Breast epithelium (tissue), 4 donors: ENCODE measurements around the gene PAGE4. TPM values are rescaled to one million over a fixed set of nuclear protein-coding genes. Genes with fewer than 3 reads are reported as not detected.

Experiments used
- DNase-seq, 2 donors: peaks; one replicate each; pipeline ENCODE4 v3.0.0-alpha.2; 2019; ENCODE audit warnings: low spot score in 2 of 2
- H3K27ac ChIP-seq, 2 donors: fragments of 200-600 bp; sonication (generic) in 1 of 2; one replicate each; pipeline ENCODE4 v1.5.1; 2016 to 2019; ENCODE audit warnings: mild to moderate bottlenecking in 1 of 2
- H3K27me3 ChIP-seq, 2 donors: fragments of 200-600 bp; sonication (generic) in 1 of 2; one replicate each; pipeline versions ENCODE4 v1.5.1 to v1.6.0; 2017 to 2019; ENCODE audit warnings: control low read depth in 1 of 2, mild to moderate bottlenecking in 1 of 2
- H3K36me3 ChIP-seq: fragments of 200-600 bp; one replicate; pipeline ENCODE4 v1.5.1; 2019
- H3K4me1 ChIP-seq, 2 donors: fragments of 200-600 bp; sonication (generic); one replicate each; pipeline ENCODE4 v1.5.1; 2016 to 2019; ENCODE audit warnings: control low read depth in 1 of 2
- H3K4me3 ChIP-seq, 3 donors: fragments of 200-600 bp; sonication (generic); 1 replicate in 2 of 3; 2 replicates in 1 of 3; pipeline ENCODE4 v1.5.1; 2016 to 2019; ENCODE audit warnings: mild to moderate bottlenecking in 3 of 3, moderate library complexity in 2 of 3
- H3K9me3 ChIP-seq, 2 donors: fragments of 200-600 bp; sonication (generic) in 1 of 2; one replicate each; pipeline ENCODE4 v1.5.1; 2016 to 2019; ENCODE audit warnings: control low read depth in 1 of 2
- CTCF ChIP-seq, 3 donors: fragments of 450-650 bp; IDR thresholded peaks; one replicate each; pipeline ENCODE4 v1.5.1; 2016 to 2017; ENCODE audit warnings: antibody characterized with exemption in 3 of 3, mild to moderate bottlenecking in 3 of 3, moderate library complexity in 3 of 3
- POLR2A ChIP-seq: fragments of 450-650 bp; IDR thresholded peaks from one replicate; pipeline ENCODE4 v1.6.1; 2016; ENCODE audit warnings: antibody characterized with exemption, mild to moderate bottlenecking, moderate library complexity
- POLR2AphosphoS5 ChIP-seq, 3 donors: sonication (generic); formaldehyde crosslinking; IDR thresholded peaks; one replicate each; pipeline ENCODE4 v1.6.1; 2017; ENCODE audit warnings: antibody characterized with exemption in 3 of 3
- intact Hi-C: fragments of 100-400 bp; cut with DNase I; formaldehyde crosslinking; loops from one replicate; pipeline ENCODE4 v1.15.1; 2023; ENCODE audit warnings: low total_unique reads
- total RNA-seq, 3 donors: library from RNA; depleted of rRNA; stranded (reverse); fragments of >200 nt; gene quantifications; one replicate each; pipeline ENCODE4 v1.1.0, GENCODE V29; 2016

The PAGE4 gene
- total RNA-seq, 3 donors from 2014 or later = not detected

GRCh38 chrX:49860867-49861535 lies 31.9 kb downstream of the PAGE4 start:
- no peaks in the 10 kb centered on the region for H3K4me1 ChIP-seq
- H3K27me3 ChIP-seq = peaks cover 0 to 26% of the 10 kb centered on the region in 2 donors
- no peak for DNase-seq
- H3K4me3 ChIP-seq = no peak overlapping the region
- H3K9me3 ChIP-seq = no peaks in the 10 kb centered on the region
- no peak overlapping the region for H3K27ac ChIP-seq
- intact Hi-C loops = no loop called here
- no peaks in the 10 kb centered on the region for H3K36me3 ChIP-seq
- TF ChIP-seq POLR2A = no peak
- no peak for TF ChIP-seq CTCF (IDR thresholded peaks at IDR 0.05)

- H3K36me3 ChIP-seq = no peaks in the 10 kb centered on the region
- intact Hi-C loops = no loop called here
- H3K4me3 ChIP-seq = no peak overlapping the region
- no peak for DNase-seq
- peaks cover 0 to 15% of the 10 kb centered on the region in 2 donors for H3K27me3 ChIP-seq
- TF ChIP-seq CTCF (IDR thresholded peaks at IDR 0.05) (no peak), POLR2A (no peak)
- H3K4me1 ChIP-seq = no peaks in the 10 kb centered on the region
- H3K27ac ChIP-seq = no peak overlapping the region
- no peaks in the 10 kb centered on the region for H3K9me3 ChIP-seq
Measured at GRCh38 chrX:49862093-49862492, 33.0 kb downstream of the PAGE4 start.

DNA sequence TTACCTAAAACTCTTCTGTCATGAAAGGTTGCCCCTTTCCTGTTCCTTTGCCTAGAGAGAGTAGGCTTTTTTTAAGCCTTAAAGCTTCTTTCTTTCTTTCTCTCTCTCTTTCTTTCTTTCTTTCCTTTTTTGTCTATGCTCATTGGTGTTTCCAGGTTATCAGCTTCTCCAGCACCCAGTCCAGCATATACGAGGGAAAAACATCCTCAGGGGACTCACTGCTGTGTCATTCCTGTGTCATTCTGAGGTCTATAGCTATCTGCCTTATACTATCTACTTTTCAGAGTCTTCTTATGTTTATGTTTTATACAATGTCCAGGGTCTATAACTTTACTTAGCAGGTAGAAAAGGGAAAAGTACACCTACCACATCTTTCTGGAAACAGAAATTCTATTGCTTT lies 39.6 kb downstream of the PAGE4 start:
- Histone ChIP-seq H3K9me3 (no peaks in the 10 kb centered on the region), H3K36me3 (no peaks in the 10 kb centered on the region), H3K27ac (no peak overlapping the region), H3K4me1 (no peaks in the 10 kb centered on the region), H3K4me3 (no peak overlapping the region), H3K27me3 (peaks cover 0 to 41% of the 10 kb centered on the region in 2 donors)
- no peak for TF ChIP-seq POLR2A
- no peak for TF ChIP-seq POLR2AphosphoS5 (IDR thresholded peaks at IDR 0.05)
- TF ChIP-seq CTCF (IDR thresholded peaks at IDR 0.05) = no peak
- no peak for DNase-seq
- intact Hi-C loops = no loop called here

DNA sequence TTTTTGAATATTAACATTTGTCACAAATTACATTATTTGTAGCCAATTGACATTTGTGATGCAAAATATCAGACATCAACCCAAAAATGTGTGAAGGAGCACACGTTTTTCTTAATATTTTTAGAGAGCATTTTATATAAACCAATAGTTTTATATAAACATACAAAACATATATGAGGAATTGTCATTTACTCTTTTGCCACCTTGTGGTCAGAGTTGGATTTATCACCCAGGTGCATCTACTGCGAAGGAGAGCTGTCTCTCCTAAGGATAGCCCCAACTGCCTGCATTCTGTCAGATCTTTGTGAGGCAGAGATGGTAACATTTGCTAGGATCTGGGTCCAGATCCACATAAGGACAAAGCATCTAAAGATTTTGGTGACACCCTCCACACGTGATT lies 47.6 kb downstream of the PAGE4 start:
- H3K4me3 ChIP-seq = no peak overlapping the region
- no peaks in the 10 kb centered on the region for H3K36me3 ChIP-seq
- intact Hi-C loops = no loop called here
- TF ChIP-seq CTCF (IDR thresholded peaks at IDR 0.05) = peak in 1 of 3 donors; percentile 42
- no peak for TF ChIP-seq POLR2A
- TF ChIP-seq POLR2AphosphoS5 (IDR thresholded peaks at IDR 0.05) = no peak
- no peak overlapping the region for H3K27ac ChIP-seq
- no peaks in the 10 kb centered on the region for H3K4me1 ChIP-seq
- H3K9me3 ChIP-seq = no peaks in the 10 kb centered on the region
- H3K27me3 ChIP-seq = peaks cover 0 to 56% of the 10 kb centered on the region in 2 donors
- DNase-seq = no peak

DNA sequence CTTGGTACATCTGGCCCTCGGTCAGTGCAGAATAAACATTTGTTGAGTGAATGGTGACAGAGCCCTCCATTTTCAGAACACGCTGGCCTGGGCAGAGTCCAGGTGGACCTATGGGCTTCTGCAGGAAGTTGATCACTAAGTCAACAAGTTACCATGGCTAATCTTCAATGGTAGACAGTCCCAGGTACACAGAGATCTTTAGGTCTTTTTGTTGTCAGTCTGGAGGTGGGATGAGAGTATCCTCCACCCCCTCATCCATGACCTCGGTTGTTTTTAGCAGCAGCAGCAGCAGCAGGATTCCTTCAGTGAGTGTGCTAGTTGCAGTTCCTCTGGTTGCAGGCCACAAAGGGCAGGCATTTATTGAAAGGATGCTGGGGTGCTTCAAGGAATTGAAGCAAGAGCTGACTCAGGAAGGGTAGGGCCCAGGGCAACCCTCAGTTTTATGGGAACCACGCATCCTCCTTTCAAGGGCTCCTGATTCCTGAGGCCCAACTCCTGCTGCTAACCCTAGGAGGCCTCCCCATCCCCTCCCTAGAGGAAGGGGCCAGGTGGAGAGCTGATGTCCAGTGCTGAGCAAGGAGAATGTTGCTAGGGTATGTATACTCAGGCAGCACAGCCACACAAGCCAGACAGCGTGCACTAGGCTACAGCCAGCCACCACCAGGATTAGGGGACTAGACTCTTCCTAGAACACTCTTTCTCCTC lies 48.4 kb downstream of the PAGE4 start:
- Histone ChIP-seq H3K4me1 (no peaks in the 10 kb centered on the region), H3K36me3 (no peaks in the 10 kb centered on the region), H3K4me3 (no peak overlapping the region), H3K27ac (peak overlapping the region; percentile 79 to 90), H3K9me3 (no peaks in the 10 kb centered on the region), H3K27me3 (peaks cover 0 to 49% of the 10 kb centered on the region in 2 donors)
- TF ChIP-seq POLR2A = no peak
- no peak for TF ChIP-seq CTCF (IDR thresholded peaks at IDR 0.05)
- no peak for TF ChIP-seq POLR2AphosphoS5 (IDR thresholded peaks at IDR 0.05)
- intact Hi-C loops = no loop called here
- no peak for DNase-seq
